Measurements from ENCODE around the gene THBS1. TPM values are rescaled to one million over a fixed set of nuclear protein-coding genes. Genes with fewer than 3 reads are reported as not detected.

Gene THBS1
- total and polyA plus RNA-seq, 2 donors from 2014 or later = 26.4 to 377 TPM

DNA sequence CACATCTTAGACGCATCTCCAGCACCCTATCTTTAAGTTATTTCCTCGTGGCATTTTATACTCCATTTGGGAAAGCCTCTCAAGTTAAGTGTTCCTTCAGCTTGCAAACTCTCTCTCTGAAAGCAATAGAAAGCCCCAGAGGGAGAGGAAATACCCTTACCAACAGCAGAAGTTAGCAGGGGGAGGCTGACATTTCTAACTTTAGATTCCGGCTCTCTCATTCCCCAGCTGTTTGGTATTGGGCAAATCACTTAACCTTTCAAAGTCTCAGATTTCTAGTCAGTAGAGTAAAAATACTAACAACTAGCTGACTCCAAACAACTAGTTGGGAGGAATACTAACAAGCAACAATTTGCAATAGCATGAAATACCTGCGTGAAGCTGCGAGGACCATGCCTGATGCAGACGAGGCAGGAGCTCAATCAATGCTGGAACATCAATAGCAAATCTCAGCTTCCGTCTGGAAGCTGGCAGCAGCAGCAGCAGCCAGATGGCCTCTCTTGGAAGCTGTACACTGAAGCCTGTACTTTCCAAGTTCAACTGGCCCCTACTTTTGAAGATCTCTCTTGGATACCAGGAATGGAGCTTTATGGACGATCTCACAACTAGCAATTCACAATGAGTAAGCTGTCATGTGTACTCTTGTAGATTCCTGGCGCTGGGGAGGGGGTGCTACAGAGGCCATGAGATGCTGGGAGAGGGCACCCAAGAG lies 47.8 kb downstream of the THBS1 start:
- DNase-seq (peak in 2 of 5 donors; percentile 11 to 22), FAIRE-seq (no peak)
- Histone ChIP-seq H3K9ac (ENCODE audit: low read length in 3 of 3) (no peak overlapping the region), H3K4me1 (ENCODE audit: control insufficient read depth in 2 of 3, insufficient read depth in 2 of 3, low read depth in 1 of 3, low read length in 3 of 3) (peaks cover 0 to 20% (median 15%) of the 10 kb centered on the region in 3 donors), H3K4me3 (ENCODE audit: low read length in 3 of 3) (no peak overlapping the region), H3K27ac (ENCODE audit: low read depth in 2 of 2, low read length in 2 of 2) (no peak overlapping the region), H3K9me3 (ENCODE audit: control insufficient read depth in 2 of 3, insufficient read depth in 1 of 3, low read length in 3 of 3) (no peaks in the 10 kb centered on the region), H3K27me3 (ENCODE audit: control insufficient read depth, insufficient read depth, low read length) (no peaks in the 10 kb centered on the region), H3K36me3 (ENCODE audit: control insufficient read depth in 2 of 3, insufficient read depth in 3 of 3, low read length in 3 of 3) (no peaks in the 10 kb centered on the region)
- intact Hi-C loops (cut with DNase I) = no loop called here
- TF ChIP-seq, protein P1, sequence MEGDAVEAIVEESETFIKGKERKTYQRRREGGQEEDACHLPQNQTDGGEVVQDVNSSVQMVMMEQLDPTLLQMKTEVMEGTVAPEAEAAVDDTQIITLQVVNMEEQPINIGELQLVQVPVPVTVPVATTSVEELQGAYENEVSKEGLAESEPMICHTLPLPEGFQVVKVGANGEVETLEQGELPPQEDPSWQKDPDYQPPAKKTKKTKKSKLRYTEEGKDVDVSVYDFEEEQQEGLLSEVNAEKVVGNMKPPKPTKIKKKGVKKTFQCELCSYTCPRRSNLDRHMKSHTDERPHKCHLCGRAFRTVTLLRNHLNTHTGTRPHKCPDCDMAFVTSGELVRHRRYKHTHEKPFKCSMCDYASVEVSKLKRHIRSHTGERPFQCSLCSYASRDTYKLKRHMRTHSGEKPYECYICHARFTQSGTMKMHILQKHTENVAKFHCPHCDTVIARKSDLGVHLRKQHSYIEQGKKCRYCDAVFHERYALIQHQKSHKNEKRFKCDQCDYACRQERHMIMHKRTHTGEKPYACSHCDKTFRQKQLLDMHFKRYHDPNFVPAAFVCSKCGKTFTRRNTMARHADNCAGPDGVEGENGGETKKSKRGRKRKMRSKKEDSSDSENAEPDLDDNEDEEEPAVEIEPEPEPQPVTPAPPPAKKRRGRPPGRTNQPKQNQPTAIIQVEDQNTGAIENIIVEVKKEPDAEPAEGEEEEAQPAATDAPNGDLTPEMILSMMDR (IDR thresholded peaks at IDR 0.05; ENCODE audit: borderline replicate concordance, extremely low read depth, insufficient read depth) = no peak

DNA sequence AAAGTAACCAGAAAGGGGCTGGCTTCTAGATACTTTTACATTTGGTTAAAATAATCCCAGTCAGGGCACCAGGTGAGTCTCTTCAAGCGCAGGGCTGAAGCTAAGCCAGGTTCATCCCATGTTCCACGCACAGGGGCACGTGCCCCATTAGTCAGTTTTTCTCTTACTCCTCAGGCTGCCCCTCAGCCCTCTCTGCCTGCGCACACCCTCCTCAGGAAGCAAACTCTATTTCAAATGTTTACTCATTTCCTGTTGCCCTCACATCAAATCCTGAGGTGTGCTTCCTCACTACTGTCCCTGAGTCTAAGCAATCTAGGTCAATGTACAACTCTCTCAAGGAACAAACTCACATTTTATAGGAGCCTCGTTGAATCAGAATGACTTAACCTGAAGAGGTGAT lies 48.5 kb downstream of the THBS1 start:
- H3K9ac ChIP-seq (ENCODE audit: low read length in 3 of 3) = no peak overlapping the region
- H3K4me1 ChIP-seq (ENCODE audit: control insufficient read depth in 2 of 3, insufficient read depth in 2 of 3, low read depth in 1 of 3, low read length in 3 of 3) = peaks cover 0 to 20% (median 15%) of the 10 kb centered on the region in 3 donors
- no peak overlapping the region for H3K4me3 ChIP-seq (ENCODE audit: low read length in 3 of 3)
- TF ChIP-seq, protein P1 (IDR thresholded peaks at IDR 0.05; ENCODE audit: borderline replicate concordance, extremely low read depth, insufficient read depth) = no peak
- DNase-seq = peak in 1 of 5 donors; percentile 61
- no peak for FAIRE-seq
- no peaks in the 10 kb centered on the region for H3K27me3 ChIP-seq (ENCODE audit: control insufficient read depth, insufficient read depth, low read length)
- no peak overlapping the region for H3K27ac ChIP-seq (ENCODE audit: low read depth in 2 of 2, low read length in 2 of 2)
- intact Hi-C loops (cut with DNase I) = no loop called here
- H3K36me3 ChIP-seq (ENCODE audit: control insufficient read depth in 2 of 3, insufficient read depth in 3 of 3, low read length in 3 of 3) = no peaks in the 10 kb centered on the region
- no peaks in the 10 kb centered on the region for H3K9me3 ChIP-seq (ENCODE audit: control insufficient read depth in 2 of 3, insufficient read depth in 1 of 3, low read length in 3 of 3)

DNA sequence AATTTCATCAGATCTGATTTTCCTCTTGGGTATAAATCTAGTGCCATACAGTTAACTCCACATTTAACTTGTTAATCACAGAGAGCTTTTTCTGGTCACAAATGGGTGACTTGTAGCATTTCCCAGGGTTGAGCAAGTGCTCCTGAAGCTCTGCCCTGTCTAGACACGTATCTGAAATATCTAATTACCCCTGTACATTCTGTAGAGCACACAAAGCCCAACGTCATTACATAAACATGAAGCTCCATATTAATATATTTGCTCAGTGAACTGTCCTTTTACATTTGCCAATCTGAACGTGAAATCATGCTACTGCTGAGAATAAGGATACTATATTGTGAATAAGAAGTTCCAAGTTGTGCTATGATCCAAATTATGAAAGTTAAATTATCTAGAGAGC lies 49.0 kb downstream of the THBS1 start:
- Histone ChIP-seq H3K36me3 (ENCODE audit: control insufficient read depth in 2 of 3, insufficient read depth in 3 of 3, low read length in 3 of 3) (no peaks in the 10 kb centered on the region), H3K27me3 (ENCODE audit: control insufficient read depth, insufficient read depth, low read length) (no peaks in the 10 kb centered on the region), H3K27ac (ENCODE audit: low read depth in 2 of 2, low read length in 2 of 2) (no peak overlapping the region), H3K9ac (ENCODE audit: low read length in 3 of 3) (no peak overlapping the region), H3K4me1 (ENCODE audit: control insufficient read depth in 2 of 3, insufficient read depth in 2 of 3, low read depth in 1 of 3, low read length in 3 of 3) (peaks cover 0 to 19% (median 15%) of the 10 kb centered on the region in 3 donors), H3K9me3 (ENCODE audit: control insufficient read depth in 2 of 3, insufficient read depth in 1 of 3, low read length in 3 of 3) (no peaks in the 10 kb centered on the region), H3K4me3 (ENCODE audit: low read length in 3 of 3) (no peak overlapping the region)
- FAIRE-seq (no peak), DNase-seq (no peak)
- intact Hi-C loops (cut with DNase I) = no loop called here
- TF ChIP-seq, protein P1 (IDR thresholded peaks at IDR 0.05; ENCODE audit: borderline replicate concordance, extremely low read depth, insufficient read depth) = no peak

Measured in kidney (tissue), 14 donors.